22Rv1 (cell line): ENCODE results near the gene FAF1.

Source experiments
- ZFX ChIP-seq: fragments of 450-650 bp; IDR thresholded peaks from 2 replicates; pipeline ENCODE4 v1.6.1; 2017; ENCODE audit warnings: antibody characterized with exemption, borderline replicate concordance
- TF ChIP-seq, protein P1 (sequence below): fragments of 450-650 bp; IDR thresholded peaks from 2 replicates; pipeline ENCODE4 v1.5.1; 2017; ENCODE audit warnings: mild to moderate bottlenecking

DNA sequence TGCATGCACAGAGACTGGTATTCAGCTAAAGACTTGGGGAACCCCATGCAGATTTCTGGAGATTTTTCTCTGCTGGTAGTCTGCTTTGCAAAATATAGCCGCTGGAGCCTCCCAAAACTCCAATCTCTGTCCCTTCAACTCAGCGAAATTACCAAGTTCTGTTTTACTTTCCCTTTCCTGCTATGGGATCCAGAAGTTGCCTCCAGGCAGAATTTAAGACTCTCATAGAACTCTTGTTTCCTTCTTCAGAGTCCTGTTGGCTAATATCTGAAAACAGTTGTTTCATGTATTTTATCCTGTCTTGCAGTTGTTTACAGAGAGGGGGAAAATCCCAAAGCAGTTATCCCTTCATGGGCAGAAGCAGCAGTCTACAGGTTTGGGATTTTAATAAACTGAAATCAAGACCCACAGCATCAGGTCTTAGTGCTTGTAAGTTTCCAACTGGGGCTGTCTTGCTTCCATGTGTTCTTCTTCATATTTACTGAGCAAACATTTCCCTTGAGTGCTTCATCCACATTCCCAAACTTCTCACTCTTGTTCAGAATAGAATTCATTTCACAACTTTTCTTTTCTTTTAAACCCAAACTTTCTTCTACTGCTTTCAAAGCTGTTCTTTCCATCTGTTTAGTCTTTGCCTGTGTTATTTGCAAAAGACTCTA, 315.5 kb downstream of the FAF1 start:
- TF ChIP-seq, protein P1, sequence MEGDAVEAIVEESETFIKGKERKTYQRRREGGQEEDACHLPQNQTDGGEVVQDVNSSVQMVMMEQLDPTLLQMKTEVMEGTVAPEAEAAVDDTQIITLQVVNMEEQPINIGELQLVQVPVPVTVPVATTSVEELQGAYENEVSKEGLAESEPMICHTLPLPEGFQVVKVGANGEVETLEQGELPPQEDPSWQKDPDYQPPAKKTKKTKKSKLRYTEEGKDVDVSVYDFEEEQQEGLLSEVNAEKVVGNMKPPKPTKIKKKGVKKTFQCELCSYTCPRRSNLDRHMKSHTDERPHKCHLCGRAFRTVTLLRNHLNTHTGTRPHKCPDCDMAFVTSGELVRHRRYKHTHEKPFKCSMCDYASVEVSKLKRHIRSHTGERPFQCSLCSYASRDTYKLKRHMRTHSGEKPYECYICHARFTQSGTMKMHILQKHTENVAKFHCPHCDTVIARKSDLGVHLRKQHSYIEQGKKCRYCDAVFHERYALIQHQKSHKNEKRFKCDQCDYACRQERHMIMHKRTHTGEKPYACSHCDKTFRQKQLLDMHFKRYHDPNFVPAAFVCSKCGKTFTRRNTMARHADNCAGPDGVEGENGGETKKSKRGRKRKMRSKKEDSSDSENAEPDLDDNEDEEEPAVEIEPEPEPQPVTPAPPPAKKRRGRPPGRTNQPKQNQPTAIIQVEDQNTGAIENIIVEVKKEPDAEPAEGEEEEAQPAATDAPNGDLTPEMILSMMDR, result no peak
- no peak for TF ChIP-seq ZFX
